ENCODE data around the gene GSG1L.

Gene GSG1L

GRCh38 chr16:27776556-27777225 is 286.8 kb downstream of the GSG1L start:
- no peak for DNase-seq (ENCODE audit: low read depth)
- H3K4me3 ChIP-seq (ENCODE audit: low read depth, low read length): no peak overlapping the region
- no peak for TF ChIP-seq CTCF (IDR thresholded peaks at IDR 0.05; ENCODE audit: control insufficient read depth, extremely low read depth, insufficient read depth)

- H3K4me3 ChIP-seq (ENCODE audit: low read depth, low read length): no peak overlapping the region
- no peak for TF ChIP-seq CTCF (IDR thresholded peaks at IDR 0.05; ENCODE audit: control insufficient read depth, extremely low read depth, insufficient read depth)
These were observed 288.3 kb downstream of the GSG1L start for GRCh38 chr16:27775254-27775653.

GRCh38 chr16:27774779-27775178 is 288.7 kb downstream of the GSG1L start:
- H3K4me3 ChIP-seq (ENCODE audit: low read depth, low read length): no peak overlapping the region
- DNase-seq (ENCODE audit: low read depth): no peak
- no peak for TF ChIP-seq CTCF (IDR thresholded peaks at IDR 0.05; ENCODE audit: control insufficient read depth, extremely low read depth, insufficient read depth)

More at GRCh38 chr16:27775254-27775653, 288.3 kb downstream of the GSG1L start:
- no peak for DNase-seq (ENCODE audit: low read depth)

- no peak overlapping the region for H3K4me3 ChIP-seq (ENCODE audit: low read depth, low read length)
- no peak for DNase-seq (ENCODE audit: low read depth)
- TF ChIP-seq CTCF (IDR thresholded peaks at IDR 0.05; ENCODE audit: control insufficient read depth, extremely low read depth, insufficient read depth): no peak
These were observed 290.2 kb downstream of the GSG1L start for GRCh38 chr16:27773344-27773743.

GRCh38 chr16:27772093-27772825 is 291.3 kb downstream of the GSG1L start:
- no peak for DNase-seq (ENCODE audit: low read depth)
- TF ChIP-seq CTCF (IDR thresholded peaks at IDR 0.05; ENCODE audit: control insufficient read depth, extremely low read depth, insufficient read depth): no peak
- no peak overlapping the region for H3K4me3 ChIP-seq (ENCODE audit: low read depth, low read length)

GRCh38 chr16:27771201-27771910 is 292.2 kb downstream of the GSG1L start:
- no peak for TF ChIP-seq CTCF (IDR thresholded peaks at IDR 0.05; ENCODE audit: control insufficient read depth, extremely low read depth, insufficient read depth)
- no peak for DNase-seq (ENCODE audit: low read depth)
- no peak overlapping the region for H3K4me3 ChIP-seq (ENCODE audit: low read depth, low read length)
